GM10248 (cell line): ENCODE measurements around the gene TMA7B.

Experiments used
- CTCF ChIA-PET: fragments of 300-600 bp; sonication (Branson Sonifier 250); formaldehyde crosslinking; extraction: SDS; loops from one replicate; lab custom pipeline; 2021; ENCODE audit warnings: antibody characterized with exemption; lab: Yijun Ruan, JAX
- POLR2A ChIA-PET: fragments of 350-650 bp; sonication (Branson Sonifier 250); formaldehyde crosslinking; extraction: SDS; loops from one replicate; lab custom pipeline; 2020; ENCODE audit warnings: antibody characterized with exemption; lab: Yijun Ruan, JAX
- DNase-seq: peaks from one replicate; pipeline ENCODE4 v3.0.0; 2012; ENCODE audit errors: extremely low spot score
- TF ChIP-seq, protein P1 (sequence below): IDR thresholded peaks from 2 replicates; pipeline ENCODE4 v1.5.1; 2012; ENCODE audit warnings: mild to moderate bottlenecking, low read depth; ENCODE audit errors: extremely low read depth, missing control alignments, control extremely low read depth

The TMA7B gene

DNA sequence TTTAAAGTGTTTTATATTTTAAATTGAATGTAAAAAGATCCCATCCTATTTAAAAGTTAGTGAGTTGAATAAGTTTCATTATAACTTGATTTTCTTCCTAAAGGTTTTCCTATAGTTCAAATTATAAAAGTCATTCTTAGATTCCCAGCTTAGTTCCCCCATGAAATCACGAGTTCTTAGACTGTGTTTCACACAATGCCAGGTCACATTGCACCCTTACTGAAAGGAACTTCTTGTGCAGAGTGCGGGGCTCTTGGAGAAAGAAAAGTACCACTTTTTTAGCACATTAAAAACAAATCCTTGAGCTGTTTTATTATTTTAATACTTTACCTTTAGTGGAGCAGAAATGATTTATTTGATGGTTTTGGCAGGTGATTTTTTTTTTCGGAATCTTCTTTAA, 43.7 kb upstream of the TMA7B start:
- CTCF ChIA-PET = no interaction called here
- POLR2A ChIA-PET = no interaction called here
- DNase-seq = no peak
- TF ChIP-seq, protein P1, sequence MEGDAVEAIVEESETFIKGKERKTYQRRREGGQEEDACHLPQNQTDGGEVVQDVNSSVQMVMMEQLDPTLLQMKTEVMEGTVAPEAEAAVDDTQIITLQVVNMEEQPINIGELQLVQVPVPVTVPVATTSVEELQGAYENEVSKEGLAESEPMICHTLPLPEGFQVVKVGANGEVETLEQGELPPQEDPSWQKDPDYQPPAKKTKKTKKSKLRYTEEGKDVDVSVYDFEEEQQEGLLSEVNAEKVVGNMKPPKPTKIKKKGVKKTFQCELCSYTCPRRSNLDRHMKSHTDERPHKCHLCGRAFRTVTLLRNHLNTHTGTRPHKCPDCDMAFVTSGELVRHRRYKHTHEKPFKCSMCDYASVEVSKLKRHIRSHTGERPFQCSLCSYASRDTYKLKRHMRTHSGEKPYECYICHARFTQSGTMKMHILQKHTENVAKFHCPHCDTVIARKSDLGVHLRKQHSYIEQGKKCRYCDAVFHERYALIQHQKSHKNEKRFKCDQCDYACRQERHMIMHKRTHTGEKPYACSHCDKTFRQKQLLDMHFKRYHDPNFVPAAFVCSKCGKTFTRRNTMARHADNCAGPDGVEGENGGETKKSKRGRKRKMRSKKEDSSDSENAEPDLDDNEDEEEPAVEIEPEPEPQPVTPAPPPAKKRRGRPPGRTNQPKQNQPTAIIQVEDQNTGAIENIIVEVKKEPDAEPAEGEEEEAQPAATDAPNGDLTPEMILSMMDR = no peak

GRCh38 chr22:39917197-39917643, 43.0 kb upstream of the TMA7B start:
- CTCF ChIA-PET = interaction anchor here (1.9 kb wide), 2 partner anchors 9 to 10 kb away, joined by 4 to 7 read pairs; no protein-coding TSS in a partner anchor

GRCh38 chr22:39917776-39918495, 42.3 kb upstream of the TMA7B start:
- POLR2A ChIA-PET = no interaction called here
- DNase-seq = no peak
- TF ChIP-seq, protein P1 = no peak
- CTCF ChIA-PET = interaction anchor here (1.0 to 2.0 kb wide), 4 partner anchors 9 to 13 kb away, joined by 3 to 7 read pairs (median 4); no protein-coding TSS in a partner anchor

More at GRCh38 chr22:39917197-39917643, 43.0 kb upstream of the TMA7B start:
- TF ChIP-seq, protein P1 = no peak
- DNase-seq = no peak
- POLR2A ChIA-PET = no interaction called here

DNA sequence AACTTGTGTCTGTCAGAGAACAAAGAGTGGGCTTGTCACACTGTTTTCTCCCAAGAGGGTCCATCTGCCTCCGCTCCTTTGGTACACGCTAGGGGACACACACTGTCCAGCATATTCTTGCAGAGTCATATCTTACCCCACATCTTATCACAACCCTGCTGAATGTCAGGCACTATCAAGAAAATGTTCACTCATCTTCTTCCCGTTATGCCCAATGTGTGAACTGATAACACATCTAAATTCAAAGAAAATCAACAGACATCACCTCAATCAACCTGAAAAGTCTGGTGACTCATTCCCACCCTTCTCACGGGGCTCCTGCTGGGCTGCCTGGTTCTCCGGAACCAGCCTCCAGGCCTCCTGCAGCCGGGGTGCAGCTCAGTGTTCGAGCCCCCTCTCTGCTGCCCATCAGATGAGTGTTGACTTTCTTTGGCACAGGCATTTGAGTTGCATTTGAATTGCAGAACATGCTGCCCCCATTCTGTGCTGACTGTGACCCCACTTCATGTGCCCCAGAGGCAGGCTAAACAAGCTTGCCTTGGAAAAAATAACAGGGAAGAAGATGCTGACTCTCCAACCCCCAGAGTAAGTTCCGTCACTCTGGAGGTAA, 40.0 kb upstream of the TMA7B start:
- TF ChIP-seq, protein P1 = no peak
- CTCF ChIA-PET = interaction anchor here (0.8 to 5.1 kb wide), 2 partner anchors 12 to 104 kb away, joined by 3 to 24 read pairs; no protein-coding TSS in a partner anchor
- no peak for DNase-seq
- POLR2A ChIA-PET = no interaction called here

DNA sequence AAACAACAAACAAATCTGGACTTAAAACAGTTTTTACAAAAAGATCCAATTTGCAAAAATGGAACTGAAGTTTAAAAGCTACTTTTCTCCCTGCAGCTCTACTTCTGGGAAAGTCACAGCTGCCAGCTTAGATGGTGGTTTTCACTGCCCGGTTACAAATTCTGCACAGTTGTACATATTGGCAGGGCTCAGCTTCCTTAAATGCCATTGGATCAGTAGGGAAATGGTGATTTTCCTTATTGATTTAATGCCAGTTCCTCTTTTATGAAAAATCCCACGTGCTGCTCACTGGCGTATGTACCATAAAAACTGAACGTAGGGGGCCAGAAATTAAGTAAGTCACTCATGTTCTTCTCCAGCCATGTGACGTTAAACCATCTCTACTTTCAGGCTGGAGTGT, 36.5 kb upstream of the TMA7B start:
- CTCF ChIA-PET = interaction anchor here (1.0 to 5.1 kb wide), 3 partner anchors 9 to 39 kb away, joined by 3 to 24 read pairs (median 4); no protein-coding TSS in a partner anchor
- TF ChIP-seq, protein P1 = no peak
- POLR2A ChIA-PET = no interaction called here
- no peak for DNase-seq

DNA sequence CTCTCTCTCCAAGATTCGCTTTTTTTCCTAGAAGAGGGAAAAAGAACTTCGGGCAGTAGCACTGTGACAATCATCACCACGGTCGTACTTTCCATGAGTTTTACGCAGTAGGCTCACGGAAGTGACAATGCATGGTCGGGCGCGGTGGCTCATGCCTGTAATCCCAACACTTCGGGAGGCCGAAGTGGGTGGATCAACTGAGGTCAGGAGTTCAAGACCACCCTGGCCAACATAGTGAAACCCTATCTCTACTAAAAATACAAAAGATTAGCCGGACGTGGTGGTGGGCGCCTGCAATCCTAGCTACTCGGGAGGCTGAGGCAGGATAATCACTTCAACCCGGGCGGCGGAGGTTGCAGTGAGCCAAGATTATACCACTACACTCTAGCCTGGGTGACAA, 35.9 kb upstream of the TMA7B start:
- DNase-seq = no peak
- TF ChIP-seq, protein P1 = no peak
- CTCF ChIA-PET = interaction anchor here (1.0 to 5.1 kb wide), 5 partner anchors 8 to 62 kb away, joined by 3 to 24 read pairs (median 3); no protein-coding TSS in a partner anchor
- POLR2A ChIA-PET = no interaction called here
